ENCODE measurements around the gene PNLIPRP2. TPM values are rescaled to one million over a fixed set of nuclear protein-coding genes. Genes with fewer than 3 reads are reported as not detected.

Gene PNLIPRP2
- total RNA-seq, 1 experiment from 2014 or later, result 1.1 TPM

GRCh38 chr10:116679351-116679750, 58.6 kb downstream of the PNLIPRP2 start:
- Histone ChIP-seq H3K79me2 (ENCODE audit: insufficient read depth, low read length) (no peaks in the 10 kb centered on the region), H3K4me1 (ENCODE audit: control insufficient read depth in 1 of 2, insufficient read depth in 2 of 2, low read length in 2 of 2) (peaks cover 0 to 6% of the 10 kb centered on the region in 2 experiments; a peak in 1 of 4 replicates), H3K36me3 (ENCODE audit: control insufficient read depth in 1 of 2, insufficient read depth in 2 of 2, low read length in 2 of 2) (no peaks in the 10 kb centered on the region), H3K9me3 (ENCODE audit: control insufficient read depth in 1 of 2, insufficient read depth in 1 of 2, low read depth in 1 of 2, low read length in 2 of 2) (no peaks in the 10 kb centered on the region), H3K27me3 (ENCODE audit: insufficient read depth, low read length) (no peaks in the 10 kb centered on the region), H3K9me2 (ENCODE audit: insufficient read depth) (no peaks in the 10 kb centered on the region), H2AFZ (ENCODE audit: low read depth, low read length, poor library complexity, severe bottlenecking) (no peak overlapping the region), H3K4me3 (replicated peaks in 1 of 2; ENCODE audit: low read depth in 1 of 2, low read length in 2 of 2) (no peak overlapping the region), H3K9ac (ENCODE audit: low read length) (no peak overlapping the region), H3K27ac (ENCODE audit: low read depth, low read length) (no peak overlapping the region), H4K20me1 (ENCODE audit: insufficient read depth) (no peaks in the 10 kb centered on the region), H3K4me2 (ENCODE audit: low read length) (no peak overlapping the region)
- no TSS peak for BruUV-seq (replicated peaks)
- POLR2A ChIA-PET, result no interaction called here
- TF ChIP-seq ATF3 (IDR thresholded peaks at IDR 0.05) (no peak), CTCF (IDR thresholded peaks at IDR 0.05 in 2 of 3, conservative IDR thresholded peaks at IDR 0.05 in 1 of 3; ENCODE audit: borderline replicate concordance in 1 of 3, insufficient read depth in 1 of 3, low read depth in 2 of 3, low read length in 2 of 3) (no peak), TCF7L2 (IDR thresholded peaks at IDR 0.05; ENCODE audit: borderline replicate concordance, extremely low read depth, insufficient read depth, insufficient read length) (no peak), EZH2phosphoT487 (IDR thresholded peaks at IDR 0.05; ENCODE audit: borderline replicate concordance) (no peak)
- ATAC-seq (no peak), DNase-seq (ENCODE audit: low read depth, low spot score) (no peak)
- RAD21 ChIA-PET (ENCODE audit: low non-redundant PET in 1 of 2, low total read pairs in 2 of 2, uncharacterized antibody in 2 of 2, unreplicated experiment in 2 of 2), result no interaction called here
- CTCF ChIA-PET, result no interaction called here
- intact Hi-C loops (cut with micrococcal nuclease), result no loop called here

GRCh38 chr10:116683166-116683565, 62.4 kb downstream of the PNLIPRP2 start:
- CTCF ChIA-PET, result interaction anchor here (1.7 to 3.6 kb wide), 5 partner anchors 8 to 491 kb away, joined by 6 to 60 read pairs (median 8); no protein-coding TSS in a partner anchor
- no peaks in the 10 kb centered on the region for H3K79me2 ChIP-seq (ENCODE audit: insufficient read depth, low read length)

More at GRCh38 chr10:116683166-116683565, 62.4 kb downstream of the PNLIPRP2 start:
- ATAC-seq, result no peak
- Histone ChIP-seq H3K27me3 (ENCODE audit: insufficient read depth, low read length) (no peaks in the 10 kb centered on the region), H3K9me2 (ENCODE audit: insufficient read depth) (no peaks in the 10 kb centered on the region), H3K9ac (ENCODE audit: low read length) (no peak overlapping the region), H4K20me1 (ENCODE audit: insufficient read depth) (no peaks in the 10 kb centered on the region), H3K4me2 (ENCODE audit: low read length) (no peak overlapping the region), H3K9me3 (ENCODE audit: control insufficient read depth in 1 of 2, insufficient read depth in 1 of 2, low read depth in 1 of 2, low read length in 2 of 2) (no peaks in the 10 kb centered on the region), H3K36me3 (ENCODE audit: control insufficient read depth in 1 of 2, insufficient read depth in 2 of 2, low read length in 2 of 2) (no peaks in the 10 kb centered on the region), H3K27ac (ENCODE audit: low read depth, low read length) (no peak overlapping the region), H2AFZ (ENCODE audit: low read depth, low read length, poor library complexity, severe bottlenecking) (no peak overlapping the region), H3K4me1 (ENCODE audit: control insufficient read depth in 1 of 2, insufficient read depth in 2 of 2, low read length in 2 of 2) (peaks cover 0 to 6% of the 10 kb centered on the region in 2 experiments; a peak in 1 of 4 replicates), H3K4me3 (replicated peaks in 1 of 2; ENCODE audit: low read depth in 1 of 2, low read length in 2 of 2) (no peak overlapping the region)
- no peak for TF ChIP-seq ATF3 (IDR thresholded peaks at IDR 0.05)
- no peak for TF ChIP-seq ELF1 (IDR thresholded peaks at IDR 0.05; ENCODE audit: borderline replicate concordance, low read depth)
- TF ChIP-seq SIN3A (IDR thresholded peaks at IDR 0.05; ENCODE audit: low read depth), result no peak
- TF ChIP-seq MAX (IDR thresholded peaks at IDR 0.05), result no peak
- TF ChIP-seq EZH2 (IDR thresholded peaks at IDR 0.05), result no peak
- no peak for TF ChIP-seq EGR1 (IDR thresholded peaks at IDR 0.05; ENCODE audit: low read depth)
- no peak for TF ChIP-seq SP1 (IDR thresholded peaks at IDR 0.05; ENCODE audit: low read depth)
- no peak for TF ChIP-seq JUND (IDR thresholded peaks at IDR 0.05)
- no peak for TF ChIP-seq RAD21 (IDR thresholded peaks at IDR 0.05; ENCODE audit: low read depth)
- no peak for TF ChIP-seq YY1 (IDR thresholded peaks at IDR 0.05; ENCODE audit: extremely low read depth, insufficient replicate concordance, low read depth, low read length)
- no peak for TF ChIP-seq ZBTB33 (IDR thresholded peaks at IDR 0.05; ENCODE audit: extremely low read depth, insufficient replicate concordance, low read length)
- TF ChIP-seq SRF (IDR thresholded peaks at IDR 0.05; ENCODE audit: low read depth), result no peak
- TF ChIP-seq CEBPB (IDR thresholded peaks at IDR 0.05; ENCODE audit: low read depth), result no peak
- POLR2A ChIA-PET, result interaction anchor here (0.6 kb wide), 1 partner anchor 60 kb away, joined by 3 read pairs; no protein-coding TSS in a partner anchor
- intact Hi-C loops (cut with micrococcal nuclease), result no loop called here
- RAD21 ChIA-PET (ENCODE audit: low non-redundant PET in 1 of 2, low total read pairs in 2 of 2, uncharacterized antibody in 2 of 2, unreplicated experiment in 2 of 2), result interaction anchor here in 1 of 2 experiments (1.3 kb wide), 1 partner anchor 105 kb away, joined by 6 read pairs; no protein-coding TSS in a partner anchor
- BruUV-seq (replicated peaks), result no TSS peak
- DNase-seq (ENCODE audit: low read depth, low spot score), result no peak

Data from HCT116 (cell line).